Measurements from ENCODE around the gene IL36A.

The IL36A gene

GRCh38 chr2:113005030-113005509, at the start of gene IL36A:
IL36A (plus strand) TSS chr2:113005459; CDS start chr2:113005872, 413 bp downstream.
- DNase-seq (ENCODE audit: low read depth in 2 of 2): no peak

GRCh38 chr2:112957511-112957910, 47.7 kb upstream of the IL36A start:
- DNase-seq (ENCODE audit: low read depth in 2 of 2): no peak

GRCh38 chr2:112958428-112959108, 46.7 kb upstream of the IL36A start:
- DNase-seq (ENCODE audit: low read depth in 2 of 2): peak; percentile 25 to 39

- no peak for DNase-seq (ENCODE audit: low read depth in 2 of 2)
These were observed 46.0 kb upstream of the IL36A start for GRCh38 chr2:112959109-112959812.

- no peak for DNase-seq (ENCODE audit: low read depth in 2 of 2)
These were observed 44.9 kb upstream of the IL36A start for GRCh38 chr2:112960230-112960825.

GRCh38 chr2:112962308-112963175, 42.7 kb upstream of the IL36A start:
- DNase-seq (ENCODE audit: low read depth in 2 of 2): no peak

- DNase-seq (ENCODE audit: low read depth in 2 of 2): no peak
These were observed 38.2 kb upstream of the IL36A start for GRCh38 chr2:112967023-112967422.

- no peak for DNase-seq (ENCODE audit: low read depth in 2 of 2)
These were observed 32.7 kb upstream of the IL36A start for GRCh38 chr2:112972423-112973086.

GRCh38 chr2:112973156-112973555, 32.1 kb upstream of the IL36A start:
- DNase-seq (ENCODE audit: low read depth in 2 of 2): no peak

- DNase-seq (ENCODE audit: low read depth in 2 of 2): no peak
These were observed 27.7 kb upstream of the IL36A start, which contains the start of gene IL36G for GRCh38 chr2:112977559-112978056. IL36G (plus strand) TSS chr2:112978006; CDS start chr2:112978639, 633 bp downstream.

GRCh38 chr2:112979731-112980130, 25.5 kb upstream of the IL36A start:
- DNase-seq (ENCODE audit: low read depth in 2 of 2): no peak

- DNase-seq (ENCODE audit: low read depth in 2 of 2): no peak
These were observed 24.7 kb upstream of the IL36A start for GRCh38 chr2:112980537-112980936.

- no peak for DNase-seq (ENCODE audit: low read depth in 2 of 2)
These were observed 20.2 kb upstream of the IL36A start for GRCh38 chr2:112985090-112985489.

- no peak for DNase-seq (ENCODE audit: low read depth in 2 of 2)
These were observed 15.6 kb upstream of the IL36A start for GRCh38 chr2:112989611-112990010.

- no peak for DNase-seq (ENCODE audit: low read depth in 2 of 2)
These were observed 11.4 kb upstream of the IL36A start for GRCh38 chr2:112993831-112994230.

GRCh38 chr2:112994648-112995047, 10.6 kb upstream of the IL36A start:
- no peak for DNase-seq (ENCODE audit: low read depth in 2 of 2)

GRCh38 chr2:112995346-112995920, 9.8 kb upstream of the IL36A start:
- DNase-seq (ENCODE audit: low read depth in 2 of 2): no peak

- DNase-seq (ENCODE audit: low read depth in 2 of 2): no peak
These were observed 8.6 kb upstream of the IL36A start for GRCh38 chr2:112996635-112997034.

- no peak for DNase-seq (ENCODE audit: low read depth in 2 of 2)
These were observed 8.1 kb upstream of the IL36A start for GRCh38 chr2:112997151-112997550.

GRCh38 chr2:113000436-113000835, 4.8 kb upstream of the IL36A start:
- no peak for DNase-seq (ENCODE audit: low read depth in 2 of 2)

- no peak for DNase-seq (ENCODE audit: low read depth in 2 of 2)
These were observed 2.6 kb upstream of the IL36A start for GRCh38 chr2:113002677-113003076.

All from fibroblast of skin of left quadriceps (primary cell).